Kidney epithelial cell (primary cell): ENCODE measurements around the gene EPHB2. TPM values are rescaled to one million over a fixed set of nuclear protein-coding genes. Genes with fewer than 3 reads are reported as not detected.

Source experiments
- DNase-seq: peaks from one replicate; pipeline ENCODE4 v3.0.0-alpha.2; 2010; ENCODE audit warnings: low read depth
- H3K27me3 ChIP-seq: 2 replicates; pipeline ENCODE4 v1.6.0; 2011; ENCODE audit warnings: low read length; ENCODE audit not compliant: control insufficient read depth, insufficient read depth
- H3K36me3 ChIP-seq: 2 replicates; pipeline ENCODE4 v1.5.1; 2011; ENCODE audit warnings: low read length; ENCODE audit not compliant: control insufficient read depth, insufficient read depth
- H3K4me3 ChIP-seq: 2 replicates; pipeline ENCODE4 v1.5.1; 2011; ENCODE audit warnings: low read depth, mild to moderate bottlenecking, control low read depth, low read length
- CTCF ChIP-seq: IDR thresholded peaks from 2 replicates; pipeline ENCODE4 v1.5.1; 2011; ENCODE audit warnings: mild to moderate bottlenecking, moderate library complexity, low read length, control low read depth, inconsistent platforms; ENCODE audit not compliant: insufficient read depth, poor library complexity, severe bottlenecking
- total RNA-seq: library from RNA; depleted of rRNA; stranded (reverse); fragments of >200 nt; gene quantifications from 2 replicates; pipeline ENCODE4 v1.2.3, GENCODE V29; 2015

The EPHB2 gene
- total RNA-seq, 1 donor from 2014 or later, result 111 TPM

DNA sequence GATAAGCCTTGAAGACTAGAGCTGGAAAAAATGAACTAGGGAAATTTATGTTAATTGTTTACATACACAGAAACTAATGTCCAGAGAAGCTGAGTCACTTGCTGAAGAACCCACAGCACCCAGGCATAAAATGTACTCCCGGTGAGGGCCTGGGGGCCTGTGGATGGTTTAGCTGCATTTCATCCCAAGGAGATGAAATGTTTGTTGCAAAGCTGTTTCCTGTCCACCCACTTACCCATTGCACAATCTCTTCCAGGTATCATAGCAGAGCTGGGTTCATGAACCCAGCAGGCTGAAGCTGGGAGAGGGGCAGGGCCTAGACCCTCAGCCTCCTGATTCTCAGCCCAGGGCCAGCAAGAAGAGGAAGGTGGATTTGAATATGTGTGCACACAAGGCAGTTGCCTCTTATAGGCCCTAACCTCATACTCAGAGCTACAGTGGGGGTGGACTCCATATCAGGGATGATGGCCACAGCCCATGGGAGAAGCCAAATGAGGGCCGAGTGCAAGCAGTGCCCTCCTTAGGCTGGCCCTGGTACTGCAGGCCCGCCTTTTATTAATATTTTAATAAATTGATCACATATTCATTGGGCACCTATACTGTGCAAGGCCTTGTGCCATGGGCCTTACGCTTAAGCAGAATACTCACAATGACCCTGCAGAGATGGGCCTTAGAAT is 151.3 kb downstream of the EPHB2 start:
- H3K4me3 ChIP-seq, result no peak overlapping the region
- peaks cover 1% of the 10 kb centered on the region for H3K36me3 ChIP-seq
- H3K27me3 ChIP-seq, result no peaks in the 10 kb centered on the region
- peak; percentile 14 for DNase-seq
- peak; percentile 92 for TF ChIP-seq CTCF

GRCh38 chr1:22862752-22863151 is 152.1 kb downstream of the EPHB2 start:
- H3K4me3 ChIP-seq, result no peak overlapping the region
- TF ChIP-seq CTCF, result no peak
- H3K36me3 ChIP-seq, result peaks cover 1% of the 10 kb centered on the region
- no peak for DNase-seq
- H3K27me3 ChIP-seq, result no peaks in the 10 kb centered on the region

DNA sequence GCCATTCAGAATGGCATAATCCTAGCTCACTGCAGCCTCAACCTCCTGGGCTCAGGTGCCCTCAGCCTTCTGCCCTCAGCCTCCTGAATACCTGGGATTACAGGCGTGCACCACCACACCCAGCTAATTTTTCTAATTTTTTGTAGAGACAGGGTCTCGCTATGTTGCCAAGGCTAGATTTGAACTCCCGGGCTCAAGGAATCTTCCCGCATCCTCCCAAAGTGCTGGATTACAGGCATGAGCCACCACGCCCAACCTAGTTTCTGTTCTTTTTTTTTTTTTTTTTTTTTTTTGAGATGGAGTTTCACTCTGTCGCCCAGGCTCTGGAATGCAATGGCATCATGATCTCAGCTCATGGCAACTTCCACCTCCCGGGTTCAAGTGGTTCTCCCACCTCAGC is 153.1 kb downstream of the EPHB2 start:
- no peak for DNase-seq
- no peak for TF ChIP-seq CTCF
- Histone ChIP-seq H3K27me3 (no peaks in the 10 kb centered on the region), H3K4me3 (no peak overlapping the region), H3K36me3 (peaks cover 1% of the 10 kb centered on the region)

GRCh38 chr1:22864886-22865285 is 154.2 kb downstream of the EPHB2 start:
- Histone ChIP-seq H3K27me3 (no peaks in the 10 kb centered on the region), H3K4me3 (no peak overlapping the region), H3K36me3 (peaks cover 1% of the 10 kb centered on the region)
- no peak for DNase-seq
- TF ChIP-seq CTCF, result no peak

DNA sequence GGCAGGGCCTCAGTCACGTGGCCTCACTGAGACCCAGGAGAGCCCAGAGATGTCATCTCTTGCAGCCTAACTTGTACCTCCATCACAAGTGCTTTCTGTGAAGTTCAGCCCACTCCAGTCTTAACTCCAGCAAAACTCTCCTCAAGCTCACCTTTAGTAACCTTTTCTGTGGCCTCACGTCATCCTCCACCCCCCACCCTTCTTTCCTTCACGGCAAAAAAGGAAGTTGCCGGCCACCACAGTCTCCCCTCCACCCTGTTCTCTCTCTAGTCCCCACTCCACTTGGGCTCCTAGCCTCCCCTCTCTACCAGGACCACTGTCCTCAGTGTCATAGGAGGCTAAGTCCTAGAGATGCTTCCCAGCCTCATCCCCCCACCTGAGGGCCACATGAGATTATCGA is 155.1 kb downstream of the EPHB2 start:
- DNase-seq, result no peak

More for the DNA sequence above, 155.1 kb downstream of the EPHB2 start:
- H3K36me3 ChIP-seq, result peaks cover 1% of the 10 kb centered on the region
- H3K27me3 ChIP-seq, result no peaks in the 10 kb centered on the region
- H3K4me3 ChIP-seq, result no peak overlapping the region
- no peak for TF ChIP-seq CTCF
